MM.1S (cell line): ENCODE data around the gene SSC5D.

Source experiments
- CTCF ChIP-seq: fragments of 300-600 bp; sonication (generic); IDR thresholded peaks from 2 replicates; pipeline ENCODE4 v1.5.1; 2016; ENCODE audit warnings: antibody characterized with exemption, low read length, mixed read lengths
- EZH2phosphoT487 ChIP-seq: fragments of 300-600 bp; sonication (generic); IDR thresholded peaks from 2 replicates; pipeline ENCODE4 v1.6.1; 2018; ENCODE audit warnings: antibody characterized with exemption, low read length

- TF ChIP-seq CTCF: no peak
- TF ChIP-seq EZH2phosphoT487: no peak
Observed at GRCh38 chr19:55478364-55478763, 9.9 kb upstream of the SSC5D start.
